KMS-11 (cell line): ENCODE data around the gene ST3GAL2.
"Not testable (repeated sequence)": the region's sequence is repeated elsewhere in the genome, so short reads cannot be mapped to it uniquely, and the experiment has no call there.

Experiments
- H2AFZ ChIP-seq: fragments of 200-600 bp; sonication (generic); 2 replicates; pipeline ENCODE4 v1.6.1; 2016; ENCODE audit warnings: antibody characterized with exemption, mixed run types, low read depth
- H3K27ac ChIP-seq: fragments of 200-600 bp; sonication (generic); 2 replicates; pipeline ENCODE4 v1.6.1; 2016; ENCODE audit warnings: mild to moderate bottlenecking, mixed run types
- H3K27me3 ChIP-seq: fragments of 200-600 bp; sonication (generic); 2 replicates; pipeline ENCODE4 v1.6.1; 2017; ENCODE audit warnings: mild to moderate bottlenecking, low read depth, mixed run types, moderate library complexity; ENCODE audit not compliant: insufficient read depth
- H3K36me3 ChIP-seq: fragments of 200-600 bp; sonication (generic); 2 replicates; pipeline ENCODE4 v1.6.1; 2017; ENCODE audit warnings: mild to moderate bottlenecking, mixed run types; ENCODE audit not compliant: insufficient read depth
- H3K4me1 ChIP-seq: fragments of 200-600 bp; sonication (generic); 2 replicates; pipeline ENCODE4 v1.6.1; 2016; ENCODE audit warnings: mild to moderate bottlenecking, low read depth, mixed run types; ENCODE audit not compliant: poor library complexity, severe bottlenecking
- H3K4me2 ChIP-seq: fragments of 200-600 bp; sonication (generic); 2 replicates; pipeline ENCODE4 v1.7.0; 2016; ENCODE audit warnings: mild to moderate bottlenecking, mixed run types
- H3K4me3 ChIP-seq: fragments of 200-600 bp; sonication (generic); IDR thresholded peaks from 2 replicates; pipeline ENCODE4 v1.6.1; 2017; ENCODE audit warnings: low read depth, low read length, mixed read lengths; ENCODE audit not compliant: insufficient read depth
- H3K79me2 ChIP-seq: fragments of 200-600 bp; sonication (generic); 2 replicates; pipeline ENCODE4 v1.6.1; 2016; ENCODE audit warnings: low read depth, mixed run types; ENCODE audit not compliant: insufficient read depth
- H3K9ac ChIP-seq: fragments of 200-600 bp; sonication (generic); 2 replicates; pipeline ENCODE4 v1.6.1; 2016; ENCODE audit warnings: mild to moderate bottlenecking, mixed run types
- H4K20me1 ChIP-seq: fragments of 200-600 bp; sonication (generic); 2 replicates; pipeline ENCODE4 v1.6.1; 2016; ENCODE audit warnings: mild to moderate bottlenecking, mixed run types; ENCODE audit not compliant: insufficient read depth
- CTCF ChIP-seq: fragments of 200-600 bp; sonication (generic); conservative IDR thresholded peaks from 2 replicates; pipeline ENCODE4 v1.6.1; 2017; ENCODE audit warnings: low read depth, mild to moderate bottlenecking, antibody characterized with exemption, low read length, moderate library complexity, mixed read lengths

ST3GAL2 gene

DNA sequence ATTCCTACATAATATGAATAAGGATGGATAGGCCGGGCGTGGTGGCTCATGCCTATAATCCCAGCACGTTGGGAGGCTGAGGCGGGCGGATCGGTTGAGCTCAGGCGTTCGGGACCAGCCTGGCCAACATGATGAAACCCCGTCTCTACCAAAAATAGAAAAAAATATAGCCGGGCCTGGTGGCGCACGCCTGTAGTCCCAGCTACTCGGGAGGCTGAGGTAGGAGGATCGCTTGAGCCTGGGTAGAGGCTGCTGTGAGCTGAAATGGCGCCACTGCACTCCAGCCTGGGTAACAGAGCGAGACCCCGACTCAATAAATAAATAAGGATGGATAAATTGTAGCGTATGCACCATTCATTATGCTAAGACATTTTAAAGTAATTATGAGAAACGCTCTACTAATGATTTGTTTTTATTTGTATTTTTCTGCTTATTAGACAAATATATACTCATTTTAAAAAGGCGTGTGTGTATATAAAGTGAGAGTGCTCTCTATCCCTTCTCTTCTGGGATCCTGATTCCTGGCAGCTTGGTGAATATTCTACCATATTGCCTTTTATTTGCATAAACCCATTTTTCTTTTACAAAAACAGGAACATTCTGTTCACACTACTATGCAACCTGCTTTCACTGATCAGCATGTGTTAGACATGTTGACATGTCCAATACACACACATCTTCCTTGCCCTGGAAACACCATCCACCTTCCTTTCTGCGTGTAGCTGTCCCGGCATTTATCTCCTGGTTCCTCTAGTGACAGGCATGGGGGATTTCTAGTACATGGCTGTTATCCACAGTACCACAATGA, 65.8 kb downstream of the ST3GAL2 start:
- Histone ChIP-seq H4K20me1 (no peaks in the 10 kb centered on the region), H2AFZ (no peak overlapping the region), H3K4me1 (peaks cover 23% of the 10 kb centered on the region), H3K9ac (no peak overlapping the region), H3K4me2 (no peak overlapping the region), H3K27me3 (no peaks in the 10 kb centered on the region), H3K79me2 (0 out of 2 replicates have a peak, but pooled peaks cover 14% of the 10 kb centered on the region), H3K36me3 (no peaks in the 10 kb centered on the region; the same call in 1 of the 2 replicates), H3K27ac (no peak overlapping the region), H3K4me3 (no peak overlapping the region)
- no peak for TF ChIP-seq CTCF

DNA sequence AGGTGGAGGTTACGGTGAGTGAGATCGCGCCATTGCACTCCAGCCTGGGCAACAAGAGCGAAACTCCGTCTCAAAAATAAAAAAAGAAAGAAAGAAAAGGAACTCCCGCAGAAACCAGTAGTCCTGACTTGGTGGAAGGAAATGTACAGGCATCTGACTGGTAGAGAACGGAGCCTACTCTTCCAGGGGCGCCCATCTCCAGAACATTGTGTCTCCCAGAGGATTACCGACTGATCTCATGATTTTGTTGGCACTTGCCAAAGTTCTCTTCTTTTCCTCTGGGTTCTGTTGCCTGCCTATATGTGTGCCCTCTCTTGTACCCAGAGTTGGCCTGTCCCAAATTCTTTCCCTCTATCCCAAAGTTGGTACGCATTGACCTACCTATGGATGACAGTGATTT, 68.0 kb downstream of the ST3GAL2 start:
- H3K4me2 ChIP-seq: no peak overlapping the region
- H3K36me3 ChIP-seq: no peaks in the 10 kb centered on the region; the same call in 1 of the 2 replicates
- no peak overlapping the region for H3K9ac ChIP-seq

GRCh38 chr16:70370145-70370544, 68.8 kb downstream of the ST3GAL2 start:
- peak; percentile 70 for TF ChIP-seq CTCF
- H3K27ac ChIP-seq, H3K79me2 ChIP-seq, H3K4me3 ChIP-seq, H3K36me3 ChIP-seq, H3K4me2 ChIP-seq, H4K20me1 ChIP-seq, H2AFZ ChIP-seq, H3K9ac ChIP-seq, H3K27me3 ChIP-seq: not testable (repeated sequence)
- H3K4me1 ChIP-seq: peaks cover 11% of the 10 kb centered on the region

More for the DNA sequence above, 68.0 kb downstream of the ST3GAL2 start:
- Histone ChIP-seq H3K4me1 (peaks cover 13% of the 10 kb centered on the region), H3K4me3 (no peak overlapping the region), H4K20me1 (no peaks in the 10 kb centered on the region), H3K79me2 (no peaks in the 10 kb centered on the region), H2AFZ (no peak overlapping the region), H3K27me3 (no peaks in the 10 kb centered on the region), H3K27ac (no peak overlapping the region)
- TF ChIP-seq CTCF: no peak

- no peaks in the 10 kb centered on the region for H4K20me1 ChIP-seq
- no peak overlapping the region for H2AFZ ChIP-seq
- H3K4me3 ChIP-seq: no peak overlapping the region
- peaks cover 1% of the 10 kb centered on the region for H3K4me1 ChIP-seq
- H3K27me3 ChIP-seq: no peaks in the 10 kb centered on the region
- TF ChIP-seq CTCF: no peak
- H3K27ac ChIP-seq: no peak overlapping the region
- H3K4me2 ChIP-seq: no peak overlapping the region
- no peak overlapping the region for H3K9ac ChIP-seq
- H3K79me2 ChIP-seq: no peaks in the 10 kb centered on the region
- H3K36me3 ChIP-seq: peaks cover 10% of the 10 kb centered on the region; the same call in 1 of the 2 replicates
Measured at GRCh38 chr16:70364399-70364798, 74.5 kb downstream of the ST3GAL2 start.
